ENCODE measurements around the gene HAND1.

The HAND1 gene

GRCh38 chr5:154491941-154492340 lies 13.9 kb upstream of the HAND1 start:
- CTCF ChIA-PET = interaction anchor here (1.2 kb wide), 1 partner anchor 29 kb away, joined by 4 read pairs; no protein-coding TSS in a partner anchor
- POLR2A ChIA-PET = no interaction called here
- DNase-seq (ENCODE audit: extremely low spot score) = no peak
- no peak for TF ChIP-seq ARNT (IDR thresholded peaks at IDR 0.05)
- TF ChIP-seq, protein P1, sequence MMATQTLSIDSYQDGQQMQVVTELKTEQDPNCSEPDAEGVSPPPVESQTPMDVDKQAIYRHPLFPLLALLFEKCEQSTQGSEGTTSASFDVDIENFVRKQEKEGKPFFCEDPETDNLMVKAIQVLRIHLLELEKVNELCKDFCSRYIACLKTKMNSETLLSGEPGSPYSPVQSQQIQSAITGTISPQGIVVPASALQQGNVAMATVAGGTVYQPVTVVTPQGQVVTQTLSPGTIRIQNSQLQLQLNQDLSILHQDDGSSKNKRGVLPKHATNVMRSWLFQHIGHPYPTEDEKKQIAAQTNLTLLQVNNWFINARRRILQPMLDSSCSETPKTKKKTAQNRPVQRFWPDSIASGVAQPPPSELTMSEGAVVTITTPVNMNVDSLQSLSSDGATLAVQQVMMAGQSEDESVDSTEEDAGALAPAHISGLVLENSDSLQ (IDR thresholded peaks at IDR 0.05) = no peak
- TF ChIP-seq TARDBP (IDR thresholded peaks at IDR 0.05) = no peak
- TF ChIP-seq SUZ12 (IDR thresholded peaks at IDR 0.05) = no peak
- no peak for TF ChIP-seq FOXK2 (IDR thresholded peaks at IDR 0.05)
- TF ChIP-seq L3MBTL2 (conservative IDR thresholded peaks at IDR 0.05) = no peak
- no peak for TF ChIP-seq CTBP1 (IDR thresholded peaks at IDR 0.05; ENCODE audit: borderline replicate concordance)
- no peak for TF ChIP-seq ZNF384 (IDR thresholded peaks at IDR 0.05)
- TF ChIP-seq FOXA1 (IDR thresholded peaks at IDR 0.05) = no peak
- TF ChIP-seq SP1 (IDR thresholded peaks at IDR 0.05) = no peak
- no peak for TF ChIP-seq ELF4 (IDR thresholded peaks at IDR 0.05)
- TF ChIP-seq BHLHE40 (IDR thresholded peaks at IDR 0.05; ENCODE audit: borderline replicate concordance) = no peak
- no peak for TF ChIP-seq NFRKB (IDR thresholded peaks at IDR 0.05)
- TF ChIP-seq HDGF (IDR thresholded peaks at IDR 0.05; ENCODE audit: borderline replicate concordance) = no peak
- no peak for TF ChIP-seq FOXM1 (IDR thresholded peaks at IDR 0.05; ENCODE audit: borderline replicate concordance)
- no peak for TF ChIP-seq LEF1 (IDR thresholded peaks at IDR 0.05; ENCODE audit: borderline replicate concordance)

DNA sequence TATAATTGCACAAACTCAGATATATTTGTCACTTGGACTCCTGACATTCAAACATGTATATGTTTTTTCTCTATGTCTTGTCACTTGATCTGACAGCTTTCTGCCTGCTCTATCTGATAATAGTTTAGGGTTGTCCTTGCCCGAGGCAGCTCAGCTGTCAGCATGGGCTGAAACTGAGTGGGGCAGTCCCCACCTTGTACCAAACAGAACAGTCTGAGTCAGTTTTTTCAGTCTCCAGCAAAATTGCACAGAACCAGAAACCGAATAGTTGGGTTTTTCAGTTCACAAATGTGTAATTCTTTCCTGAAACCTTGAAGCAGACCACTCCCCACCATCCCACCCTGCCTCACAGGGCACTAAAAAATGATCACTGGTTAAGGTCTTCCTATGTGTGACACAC lies 9.5 kb upstream of the HAND1 start:
- no peak for DNase-seq (ENCODE audit: extremely low spot score)
- POLR2A ChIA-PET = interaction anchor here (0.9 to 1.2 kb wide), 3 partner anchors 10 to 84 kb away, joined by 3 to 6 read pairs (median 4); partner anchors contain the start of gene HAND1
- CTCF ChIA-PET = no interaction called here
- TF ChIP-seq ZNF384 (IDR thresholded peaks at IDR 0.05) (no peak), LEF1 (IDR thresholded peaks at IDR 0.05; ENCODE audit: borderline replicate concordance) (no peak), FOXM1 (IDR thresholded peaks at IDR 0.05; ENCODE audit: borderline replicate concordance) (no peak), ELF4 (IDR thresholded peaks at IDR 0.05) (no peak), FOXA1 (IDR thresholded peaks at IDR 0.05) (no peak), TARDBP (IDR thresholded peaks at IDR 0.05) (no peak), SP1 (IDR thresholded peaks at IDR 0.05) (no peak)
- TF ChIP-seq, protein P1 (IDR thresholded peaks at IDR 0.05) = peak; percentile 59

DNA sequence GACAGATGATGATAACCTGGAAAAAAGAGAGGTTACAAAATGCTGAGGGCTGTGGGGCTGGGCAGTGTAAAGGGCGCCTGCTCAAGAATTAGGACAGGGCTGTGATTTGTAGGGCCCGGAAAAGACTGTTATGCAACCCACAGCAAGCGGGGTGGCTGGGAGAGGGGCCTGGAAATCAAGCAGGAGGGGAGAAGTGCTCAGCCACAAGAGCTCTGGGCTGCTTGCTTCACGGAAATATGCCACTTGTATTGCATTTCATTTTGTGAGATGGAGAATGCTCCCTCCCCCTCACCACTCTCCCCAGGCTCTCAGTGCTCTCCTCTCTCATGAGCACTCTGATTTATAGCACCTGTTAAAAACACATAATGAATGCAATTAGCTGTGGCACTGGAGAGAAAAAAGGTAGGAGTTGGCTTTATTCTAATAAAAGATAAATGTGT lies 8.4 kb upstream of the HAND1 start:
- TF ChIP-seq, protein P1 (IDR thresholded peaks at IDR 0.05) = peak; percentile 43; the same call in 1 of the 2 replicates
- TF ChIP-seq TARDBP (IDR thresholded peaks at IDR 0.05) = no peak
- no peak for TF ChIP-seq SP1 (IDR thresholded peaks at IDR 0.05)
- TF ChIP-seq CTBP1 (IDR thresholded peaks at IDR 0.05; ENCODE audit: borderline replicate concordance) = 0 out of 2 replicates have a peak, but pooled peaks have one; percentile 28
- ChIA-PET CTCF (interaction anchor here (0.5 to 2.3 kb wide), 4 partner anchors 15 to 38 kb away, joined by 3 to 9 read pairs (median 6); no protein-coding TSS in a partner anchor), POLR2A (interaction anchor here (0.7 to 1.2 kb wide), 4 partner anchors 9 to 85 kb away, joined by 3 to 6 read pairs (median 4); partner anchors contain the start of gene HAND1)
- no peak for DNase-seq (ENCODE audit: extremely low spot score)

DNA sequence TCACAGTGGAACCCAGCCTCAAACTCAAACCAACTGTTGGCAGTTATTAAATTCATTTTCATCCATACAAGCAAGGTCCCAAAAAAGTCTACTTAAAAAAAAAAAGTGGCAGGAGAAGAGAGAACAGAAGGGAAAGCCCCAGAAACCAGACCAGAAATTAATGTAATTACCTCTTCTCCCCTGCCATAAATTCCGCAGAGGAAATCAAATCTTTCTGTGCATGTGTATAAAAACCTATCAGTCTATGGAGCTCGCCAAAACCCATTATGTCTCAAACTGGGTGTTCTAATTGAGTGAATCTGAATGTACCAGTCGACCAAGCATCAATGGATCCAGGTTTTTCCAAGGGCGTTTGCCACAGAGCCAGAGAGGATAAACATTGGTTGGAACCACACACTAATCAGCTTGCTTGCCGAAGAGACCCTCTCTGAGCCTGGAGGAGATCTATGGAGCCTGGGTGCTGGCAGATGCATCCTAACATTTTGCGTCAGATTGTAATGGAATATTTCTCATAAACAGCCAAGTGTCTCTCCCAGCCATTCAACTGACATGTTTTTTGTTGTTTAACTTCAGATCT lies 7.9 kb upstream of the HAND1 start:
- TF ChIP-seq CTBP1 (IDR thresholded peaks at IDR 0.05; ENCODE audit: borderline replicate concordance) = no peak
- TF ChIP-seq TARDBP (IDR thresholded peaks at IDR 0.05) = no peak
- no peak for TF ChIP-seq LEF1 (IDR thresholded peaks at IDR 0.05; ENCODE audit: borderline replicate concordance)
- TF ChIP-seq ELF4 (IDR thresholded peaks at IDR 0.05) = no peak
- no peak for TF ChIP-seq NFRKB (IDR thresholded peaks at IDR 0.05)
- TF ChIP-seq SUZ12 (IDR thresholded peaks at IDR 0.05) = no peak
- no peak for TF ChIP-seq HDGF (IDR thresholded peaks at IDR 0.05; ENCODE audit: borderline replicate concordance)
- no peak for TF ChIP-seq ARNT (IDR thresholded peaks at IDR 0.05)
- TF ChIP-seq SP1 (IDR thresholded peaks at IDR 0.05) = no peak
- TF ChIP-seq FOXM1 (IDR thresholded peaks at IDR 0.05; ENCODE audit: borderline replicate concordance) = no peak
- no peak for TF ChIP-seq ZNF384 (IDR thresholded peaks at IDR 0.05)
- no peak for TF ChIP-seq L3MBTL2 (conservative IDR thresholded peaks at IDR 0.05)
- no peak for TF ChIP-seq FOXA1 (IDR thresholded peaks at IDR 0.05)
- DNase-seq (ENCODE audit: extremely low spot score) = no peak
- POLR2A ChIA-PET = interaction anchor here (0.7 kb wide), 1 partner anchor 63 kb away, joined by 3 read pairs; no protein-coding TSS in a partner anchor
- CTCF ChIA-PET = interaction anchor here (0.5 to 3.3 kb wide), 5 partner anchors 15 to 37 kb away, joined by 3 to 16 read pairs (median 7); no protein-coding TSS in a partner anchor

DNA sequence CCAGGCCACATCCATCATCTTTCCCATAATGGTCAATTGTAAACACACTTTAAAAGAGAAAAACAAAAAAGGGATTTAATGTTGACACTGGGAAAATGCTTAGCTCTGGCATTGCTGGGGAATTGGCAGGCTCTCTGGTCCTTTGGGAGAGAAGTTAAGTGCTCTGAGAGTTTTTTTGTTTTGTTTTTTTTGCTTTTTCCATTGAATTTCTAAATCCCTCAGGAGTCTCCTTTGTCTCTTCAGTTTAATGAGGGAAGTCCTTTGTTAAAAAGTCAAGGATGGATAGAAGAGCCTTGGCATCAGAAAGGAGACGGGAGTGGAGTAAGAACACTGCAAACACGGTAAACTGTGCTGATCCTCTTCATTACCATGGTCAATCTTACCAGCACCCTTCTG lies 7.1 kb upstream of the HAND1 start:
- no peak for DNase-seq (ENCODE audit: extremely low spot score)
- TF ChIP-seq FOXM1 (IDR thresholded peaks at IDR 0.05; ENCODE audit: borderline replicate concordance) (no peak), FOXA1 (IDR thresholded peaks at IDR 0.05) (no peak), LEF1 (IDR thresholded peaks at IDR 0.05; ENCODE audit: borderline replicate concordance) (no peak), TARDBP (IDR thresholded peaks at IDR 0.05) (no peak), ELF4 (IDR thresholded peaks at IDR 0.05) (no peak), SUZ12 (IDR thresholded peaks at IDR 0.05) (no peak), ARNT (IDR thresholded peaks at IDR 0.05) (no peak), NFRKB (IDR thresholded peaks at IDR 0.05) (no peak), FOXK2 (IDR thresholded peaks at IDR 0.05) (no peak), L3MBTL2 (conservative IDR thresholded peaks at IDR 0.05) (no peak), HDGF (IDR thresholded peaks at IDR 0.05; ENCODE audit: borderline replicate concordance) (no peak), BHLHE40 (IDR thresholded peaks at IDR 0.05; ENCODE audit: borderline replicate concordance) (no peak), SP1 (IDR thresholded peaks at IDR 0.05) (no peak), ZNF384 (IDR thresholded peaks at IDR 0.05) (no peak), CTBP1 (IDR thresholded peaks at IDR 0.05; ENCODE audit: borderline replicate concordance) (no peak)
- TF ChIP-seq, protein P1 (IDR thresholded peaks at IDR 0.05) = no peak
- POLR2A ChIA-PET = interaction anchor here (0.8 to 1.7 kb wide), 4 partner anchors 18 to 126 kb away, joined by 3 to 4 read pairs (median 3); no protein-coding TSS in a partner anchor
- CTCF ChIA-PET = interaction anchor here (2.0 to 3.3 kb wide), 3 partner anchors 14 to 36 kb away, joined by 6 to 16 read pairs (median 9); no protein-coding TSS in a partner anchor

All from HEK293T (cell line).